ENCODE results near the gene VPS18.

VPS18 gene

GRCh38 chr15:40925495-40925862 is 31.2 kb downstream of the VPS18 start:
- no peak for DNase-seq

- DNase-seq = no peak
Measured at GRCh38 chr15:40925863-40926658, 31.8 kb downstream of the VPS18 start.

- no peak for DNase-seq
Measured at GRCh38 chr15:40926659-40927494, 32.6 kb downstream of the VPS18 start.

- no peak for DNase-seq
Measured at GRCh38 chr15:40927495-40927872, 33.2 kb downstream of the VPS18 start.

GRCh38 chr15:40927873-40928806 is 33.9 kb downstream of the VPS18 start:
- DNase-seq = peak; percentile 19

- peak; percentile 30 for DNase-seq
Measured at GRCh38 chr15:40928821-40929659, 34.8 kb downstream of the VPS18 start, which contains the start of gene DLL4. Gene DLL4 (plus strand): TSS chr15:40929340. CDS start chr15:40929669, 329 bp downstream.

GRCh38 chr15:40929660-40930429 is 35.6 kb downstream of the VPS18 start:
- no peak for DNase-seq

GRCh38 chr15:40930430-40931299 is 36.4 kb downstream of the VPS18 start:
- no peak for DNase-seq

GRCh38 chr15:40931300-40932142 is 37.3 kb downstream of the VPS18 start:
- DNase-seq = no peak

GRCh38 chr15:40932156-40932555 is 37.9 kb downstream of the VPS18 start:
- DNase-seq = no peak

- DNase-seq = no peak
Measured at GRCh38 chr15:40932649-40933516, 38.6 kb downstream of the VPS18 start.

- DNase-seq = no peak
Measured at GRCh38 chr15:40933517-40933902, 39.3 kb downstream of the VPS18 start.

- DNase-seq = no peak
Measured at GRCh38 chr15:40934457-40934856, 40.2 kb downstream of the VPS18 start.

GRCh38 chr15:40936234-40936708 is 42.0 kb downstream of the VPS18 start:
- no peak for DNase-seq

- no peak for DNase-seq
Measured at GRCh38 chr15:40936709-40937666, 42.7 kb downstream of the VPS18 start.

- no peak for DNase-seq
Measured at GRCh38 chr15:40937762-40938535, 43.7 kb downstream of the VPS18 start.

Data from activated gamma-delta T cell (primary cell).